ENCODE results near the gene MGMT.
"Not testable (repeated sequence)": the region's sequence is repeated elsewhere in the genome, so short reads cannot be mapped to it uniquely, and the experiment has no call there.

Gene MGMT

DNA sequence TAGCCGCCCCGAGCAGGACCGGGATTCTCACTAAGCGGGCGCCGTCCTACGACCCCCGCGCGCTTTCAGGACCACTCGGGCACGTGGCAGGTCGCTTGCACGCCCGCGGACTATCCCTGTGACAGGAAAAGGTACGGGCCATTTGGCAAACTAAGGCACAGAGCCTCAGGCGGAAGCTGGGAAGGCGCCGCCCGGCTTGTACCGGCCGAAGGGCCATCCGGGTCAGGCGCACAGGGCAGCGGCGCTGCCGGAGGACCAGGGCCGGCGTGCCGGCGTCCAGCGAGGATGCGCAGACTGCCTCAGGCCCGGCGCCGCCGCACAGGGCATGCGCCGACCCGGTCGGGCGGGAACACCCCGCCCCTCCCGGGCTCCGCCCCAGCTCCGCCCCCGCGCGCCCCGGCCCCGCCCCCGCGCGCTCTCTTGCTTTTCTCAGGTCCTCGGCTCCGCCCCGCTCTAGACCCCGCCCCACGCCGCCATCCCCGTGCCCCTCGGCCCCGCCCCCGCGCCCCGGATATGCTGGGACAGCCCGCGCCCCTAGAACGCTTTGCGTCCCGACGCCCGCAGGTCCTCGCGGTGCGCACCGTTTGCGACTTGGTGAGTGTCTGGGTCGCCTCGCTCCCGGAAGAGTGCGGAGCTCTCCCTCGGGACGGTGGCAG, at the start of gene MGMT:
Gene MGMT (plus strand): TSS at position 539 of the 656 bp plus-strand sequence.
- peak within 1 kb of the TSS; percentile 53 to 74 for H3K27ac ChIP-seq (ENCODE audit: low read depth in 2 of 2, low read length in 2 of 2)
- H3K4me1 ChIP-seq (ENCODE audit: control insufficient read depth in 2 of 2, insufficient read depth in 2 of 2, low read length in 2 of 2): peaks cover 9 to 16% of the 10 kb centered on the region in 2 donors
- H3K9ac ChIP-seq (ENCODE audit: low read depth in 1 of 2, low read length in 2 of 2): peak within 1 kb of the TSS; percentile 61 to 85
- H3K36me3 ChIP-seq (ENCODE audit: control insufficient read depth in 2 of 2, insufficient read depth in 2 of 2, low read length in 2 of 2): no peaks in the 10 kb centered on the region
- H3K9me3 ChIP-seq (ENCODE audit: control insufficient read depth in 2 of 2, low read length in 2 of 2): no peaks in the 10 kb centered on the region
- peak within 1 kb of the TSS; percentile 78 for H3K4me3 ChIP-seq (ENCODE audit: low read length in 2 of 2)
- H3K27me3 ChIP-seq (ENCODE audit: control insufficient read depth in 2 of 2, insufficient read depth in 2 of 2, low read length in 2 of 2): no peaks in the 10 kb centered on the region

DNA sequence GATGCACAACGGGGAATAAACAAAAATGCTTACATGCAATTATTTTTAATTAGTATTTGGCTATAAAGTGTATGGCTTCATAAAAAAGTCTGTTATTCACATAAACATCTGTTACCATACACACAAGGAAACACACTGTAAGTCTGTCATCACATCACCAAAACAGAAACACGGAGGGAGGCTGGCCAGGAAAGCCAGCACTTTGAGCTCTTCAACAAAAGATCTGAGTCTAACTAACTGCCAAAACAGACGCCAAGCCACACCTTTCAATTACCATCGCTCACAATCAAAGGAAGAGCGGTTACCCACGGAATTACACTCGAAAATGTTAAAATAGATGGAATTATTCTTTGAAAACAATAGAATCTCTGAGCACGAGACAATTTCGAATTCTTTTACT, 49.2 kb upstream of the MGMT start:
- H3K4me3 ChIP-seq (ENCODE audit: low read length in 2 of 2): no peak overlapping the region

DNA sequence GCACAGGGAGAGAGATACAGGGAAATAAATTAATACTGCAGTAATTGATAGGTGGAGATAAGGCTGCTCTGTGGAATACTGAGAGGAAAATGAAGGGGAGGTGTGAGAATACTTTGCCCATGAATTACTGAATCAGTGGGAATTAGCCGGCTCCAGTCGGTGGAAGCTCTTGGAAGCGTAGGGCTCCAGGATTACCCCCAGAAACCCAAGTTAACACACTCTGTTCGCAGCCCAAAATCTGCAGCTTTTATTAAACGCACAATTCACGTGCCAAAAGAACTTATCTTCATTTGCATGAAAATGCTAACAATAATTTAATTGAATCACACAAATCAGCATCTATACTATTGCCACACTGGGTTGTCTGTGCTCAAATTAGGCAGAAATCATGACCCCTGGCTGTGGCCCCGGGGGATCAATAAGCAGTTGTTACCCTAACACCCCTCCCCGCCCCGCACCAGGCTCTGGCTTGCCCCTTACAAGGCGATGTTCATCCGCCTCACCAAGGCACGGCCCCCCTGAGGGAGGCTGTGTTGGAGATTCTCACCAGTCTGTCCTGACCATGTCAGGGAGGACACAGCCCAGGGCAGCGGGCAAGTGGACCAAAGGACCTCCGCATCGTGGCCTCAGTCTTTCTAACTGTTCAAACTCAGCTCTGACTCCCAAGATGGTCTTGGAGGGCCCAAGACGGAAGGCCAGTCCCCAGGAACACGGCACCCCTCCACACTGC, 48.4 kb upstream of the MGMT start:
- H3K27ac ChIP-seq (ENCODE audit: low read depth in 2 of 2, low read length in 2 of 2): no peak overlapping the region
- no peaks in the 10 kb centered on the region for H3K9me3 ChIP-seq (ENCODE audit: control insufficient read depth in 2 of 2, low read length in 2 of 2)

More for the DNA sequence above, 49.2 kb upstream of the MGMT start:
- no peak overlapping the region for H3K27ac ChIP-seq (ENCODE audit: low read depth in 2 of 2, low read length in 2 of 2)
- no peaks in the 10 kb centered on the region for H3K9me3 ChIP-seq (ENCODE audit: control insufficient read depth in 2 of 2, low read length in 2 of 2)
- no peaks in the 10 kb centered on the region for H3K4me1 ChIP-seq (ENCODE audit: control insufficient read depth in 2 of 2, insufficient read depth in 2 of 2, low read length in 2 of 2)
- no peak overlapping the region for H3K9ac ChIP-seq (ENCODE audit: low read depth in 1 of 2, low read length in 2 of 2)
- H3K36me3 ChIP-seq (ENCODE audit: control insufficient read depth in 2 of 2, insufficient read depth in 2 of 2, low read length in 2 of 2): no peaks in the 10 kb centered on the region
- H3K27me3 ChIP-seq (ENCODE audit: control insufficient read depth in 2 of 2, insufficient read depth in 2 of 2, low read length in 2 of 2): no peaks in the 10 kb centered on the region

DNA sequence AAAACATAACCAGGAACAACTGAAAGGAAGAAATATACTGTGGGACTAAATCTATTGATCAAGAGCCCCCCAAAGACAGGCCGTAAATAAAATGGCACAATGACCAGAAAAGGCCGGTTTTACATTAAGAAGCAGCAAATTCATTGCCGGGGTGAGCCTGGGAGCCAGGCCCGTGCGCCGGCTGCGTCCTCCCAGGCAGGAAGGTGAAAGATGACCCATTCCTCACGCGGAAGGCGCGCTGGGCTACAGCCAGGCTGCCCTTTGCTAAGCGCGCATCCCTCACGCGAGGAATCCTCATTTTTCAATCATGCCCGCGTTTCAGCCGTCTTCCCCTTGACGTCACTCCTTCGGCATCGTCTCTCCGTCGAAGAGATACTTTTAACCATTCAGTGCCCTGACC, 47.6 kb upstream of the MGMT start:
- no peaks in the 10 kb centered on the region for H3K9me3 ChIP-seq (ENCODE audit: control insufficient read depth in 2 of 2, low read length in 2 of 2)
- H3K4me1 ChIP-seq (ENCODE audit: control insufficient read depth in 2 of 2, insufficient read depth in 2 of 2, low read length in 2 of 2): no peaks in the 10 kb centered on the region
- H3K9ac ChIP-seq (ENCODE audit: low read depth in 1 of 2, low read length in 2 of 2): no peak overlapping the region
- no peak overlapping the region for H3K27ac ChIP-seq (ENCODE audit: low read depth in 2 of 2, low read length in 2 of 2)
- no peak overlapping the region for H3K4me3 ChIP-seq (ENCODE audit: low read length in 2 of 2)
- no peaks in the 10 kb centered on the region for H3K27me3 ChIP-seq (ENCODE audit: control insufficient read depth in 2 of 2, insufficient read depth in 2 of 2, low read length in 2 of 2)
- no peaks in the 10 kb centered on the region for H3K36me3 ChIP-seq (ENCODE audit: control insufficient read depth in 2 of 2, insufficient read depth in 2 of 2, low read length in 2 of 2)

More for the DNA sequence above, 48.4 kb upstream of the MGMT start:
- H3K36me3 ChIP-seq (ENCODE audit: control insufficient read depth in 2 of 2, insufficient read depth in 2 of 2, low read length in 2 of 2): no peaks in the 10 kb centered on the region
- H3K27me3 ChIP-seq (ENCODE audit: control insufficient read depth in 2 of 2, insufficient read depth in 2 of 2, low read length in 2 of 2): no peaks in the 10 kb centered on the region
- no peak overlapping the region for H3K4me3 ChIP-seq (ENCODE audit: low read length in 2 of 2)
- H3K4me1 ChIP-seq (ENCODE audit: control insufficient read depth in 2 of 2, insufficient read depth in 2 of 2, low read length in 2 of 2): no peaks in the 10 kb centered on the region
- H3K9ac ChIP-seq (ENCODE audit: low read depth in 1 of 2, low read length in 2 of 2): no peak overlapping the region

DNA sequence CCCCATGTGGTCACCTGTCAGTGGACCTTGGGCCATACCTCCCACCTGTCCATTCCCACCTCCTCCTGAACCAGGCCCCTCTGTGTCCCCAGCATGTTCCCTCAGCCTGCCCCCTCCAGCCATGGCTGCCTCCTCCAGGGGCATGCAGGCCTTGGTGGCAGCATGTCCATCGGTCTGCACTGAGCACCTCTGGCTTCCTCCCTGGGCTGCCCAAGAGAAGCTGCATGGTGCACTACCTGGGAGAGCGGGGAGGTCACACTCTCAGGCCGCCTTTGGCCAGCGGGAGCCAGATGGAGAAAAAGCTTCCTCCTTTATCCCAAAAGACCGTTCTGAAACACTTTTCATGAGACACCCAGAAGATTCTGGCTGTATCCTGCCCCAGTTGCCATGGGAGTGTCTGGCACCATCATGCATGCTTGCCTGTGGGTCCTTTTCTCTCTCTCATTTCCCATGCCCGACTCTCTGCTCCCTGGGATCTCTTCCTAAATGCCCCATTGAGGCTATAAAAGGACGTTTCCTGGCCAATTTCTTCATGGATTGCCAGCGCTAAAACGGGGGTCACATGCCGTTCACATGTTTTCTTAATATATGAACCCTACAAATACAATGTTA, 45.5 kb upstream of the MGMT start:
- H3K9ac ChIP-seq (ENCODE audit: low read depth in 1 of 2, low read length in 2 of 2): no peak overlapping the region
- H3K36me3 ChIP-seq (ENCODE audit: control insufficient read depth in 2 of 2, insufficient read depth in 2 of 2, low read length in 2 of 2): no peaks in the 10 kb centered on the region
- H3K4me1 ChIP-seq (ENCODE audit: control insufficient read depth in 2 of 2, insufficient read depth in 2 of 2, low read length in 2 of 2): no peaks in the 10 kb centered on the region
- no peaks in the 10 kb centered on the region for H3K9me3 ChIP-seq (ENCODE audit: control insufficient read depth in 2 of 2, low read length in 2 of 2)
- H3K27me3 ChIP-seq (ENCODE audit: control insufficient read depth in 2 of 2, insufficient read depth in 2 of 2, low read length in 2 of 2): no peaks in the 10 kb centered on the region
- no peak overlapping the region for H3K4me3 ChIP-seq (ENCODE audit: low read length in 2 of 2)
- H3K27ac ChIP-seq (ENCODE audit: low read depth in 2 of 2, low read length in 2 of 2): no peak overlapping the region

DNA sequence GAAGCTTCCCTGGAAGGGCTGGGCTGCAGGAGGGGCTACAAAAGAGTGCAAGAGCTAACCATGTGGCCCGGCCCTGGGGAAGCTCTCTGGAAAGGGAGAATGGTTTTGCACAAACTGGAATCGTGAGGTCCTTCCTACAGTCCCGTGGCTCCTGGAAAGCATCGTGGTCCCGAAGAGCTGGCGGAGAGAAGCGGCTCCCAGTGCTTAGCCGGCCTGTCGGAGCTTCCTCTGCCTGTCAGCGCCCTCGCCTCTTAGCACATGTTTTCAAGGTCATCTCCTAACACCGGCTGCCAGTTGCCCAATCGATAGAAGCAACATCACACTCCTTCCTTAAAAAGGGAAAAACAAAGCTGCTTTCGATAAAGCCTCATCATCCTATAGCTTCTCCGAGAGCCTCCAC, 42.1 kb upstream of the MGMT start:
- H3K27ac ChIP-seq (ENCODE audit: low read depth in 2 of 2, low read length in 2 of 2): no peak overlapping the region
- H3K4me1 ChIP-seq (ENCODE audit: control insufficient read depth in 2 of 2, insufficient read depth in 2 of 2, low read length in 2 of 2): no peaks in the 10 kb centered on the region
- no peak overlapping the region for H3K4me3 ChIP-seq (ENCODE audit: low read length in 2 of 2)
- no peaks in the 10 kb centered on the region for H3K9me3 ChIP-seq (ENCODE audit: control insufficient read depth in 2 of 2, low read length in 2 of 2)
- H3K9ac ChIP-seq (ENCODE audit: low read depth in 1 of 2, low read length in 2 of 2): no peak overlapping the region
- no peaks in the 10 kb centered on the region for H3K27me3 ChIP-seq (ENCODE audit: control insufficient read depth in 2 of 2, insufficient read depth in 2 of 2, low read length in 2 of 2)
- no peaks in the 10 kb centered on the region for H3K36me3 ChIP-seq (ENCODE audit: control insufficient read depth in 2 of 2, insufficient read depth in 2 of 2, low read length in 2 of 2)

DNA sequence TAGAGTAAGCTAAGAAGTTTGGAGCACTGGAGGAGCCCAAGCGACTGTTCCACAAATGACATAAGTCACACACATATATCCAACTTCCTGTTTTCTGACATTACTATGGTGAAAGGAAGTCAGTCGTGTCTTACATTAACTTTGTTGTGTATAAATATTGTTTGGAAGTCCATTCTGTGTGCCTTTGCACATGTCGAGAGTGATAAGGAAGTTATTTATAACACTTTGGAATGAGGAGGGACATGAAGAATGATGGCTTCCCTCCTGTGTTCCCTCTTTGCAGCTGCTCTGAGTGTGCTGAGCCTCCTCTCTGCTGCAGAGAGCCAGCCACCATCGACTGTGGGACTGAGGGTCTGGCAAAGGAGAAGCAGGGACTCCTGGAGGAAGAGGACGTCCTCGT, 40.4 kb upstream of the MGMT start:
- Histone ChIP-seq H3K27ac (ENCODE audit: low read depth in 2 of 2, low read length in 2 of 2) (no peak overlapping the region), H3K4me3 (ENCODE audit: low read length in 2 of 2) (no peak overlapping the region), H3K27me3 (ENCODE audit: control insufficient read depth in 2 of 2, insufficient read depth in 2 of 2, low read length in 2 of 2) (no peaks in the 10 kb centered on the region), H3K36me3 (ENCODE audit: control insufficient read depth in 2 of 2, insufficient read depth in 2 of 2, low read length in 2 of 2) (no peaks in the 10 kb centered on the region), H3K9ac (ENCODE audit: low read depth in 1 of 2, low read length in 2 of 2) (no peak overlapping the region), H3K4me1 (ENCODE audit: control insufficient read depth in 2 of 2, insufficient read depth in 2 of 2, low read length in 2 of 2) (no peaks in the 10 kb centered on the region), H3K9me3 (ENCODE audit: control insufficient read depth in 2 of 2, low read length in 2 of 2) (no peaks in the 10 kb centered on the region)

DNA sequence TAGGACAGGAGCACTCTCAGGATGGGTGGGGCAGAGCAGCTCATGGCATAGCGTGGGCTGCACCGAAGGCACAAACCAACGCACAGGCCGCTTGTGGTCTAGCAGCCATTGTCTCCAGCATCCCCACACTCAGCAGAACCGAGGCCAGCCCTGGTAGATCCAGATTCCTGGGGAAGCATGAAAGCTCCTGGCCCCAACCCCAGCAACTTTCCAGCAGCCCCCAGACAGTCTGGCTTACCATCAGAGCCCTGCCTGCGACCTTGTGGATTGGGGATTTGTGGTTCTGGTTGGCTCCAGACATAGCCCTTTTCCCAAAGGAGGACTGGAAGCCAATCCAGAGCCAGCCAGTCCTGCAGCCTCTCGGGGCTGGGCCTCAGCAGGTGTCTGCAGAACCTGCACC, 33.8 kb upstream of the MGMT start:
- no peak overlapping the region for H3K27ac ChIP-seq (ENCODE audit: low read depth in 2 of 2, low read length in 2 of 2)
- no peak overlapping the region for H3K9ac ChIP-seq (ENCODE audit: low read depth in 1 of 2, low read length in 2 of 2)
- H3K9me3 ChIP-seq (ENCODE audit: control insufficient read depth in 2 of 2, low read length in 2 of 2): no peaks in the 10 kb centered on the region
- no peaks in the 10 kb centered on the region for H3K36me3 ChIP-seq (ENCODE audit: control insufficient read depth in 2 of 2, insufficient read depth in 2 of 2, low read length in 2 of 2)
- H3K4me1 ChIP-seq (ENCODE audit: control insufficient read depth in 2 of 2, insufficient read depth in 2 of 2, low read length in 2 of 2): no peaks in the 10 kb centered on the region
- H3K27me3 ChIP-seq (ENCODE audit: control insufficient read depth in 2 of 2, insufficient read depth in 2 of 2, low read length in 2 of 2): no peaks in the 10 kb centered on the region
- no peak overlapping the region for H3K4me3 ChIP-seq (ENCODE audit: low read length in 2 of 2)

DNA sequence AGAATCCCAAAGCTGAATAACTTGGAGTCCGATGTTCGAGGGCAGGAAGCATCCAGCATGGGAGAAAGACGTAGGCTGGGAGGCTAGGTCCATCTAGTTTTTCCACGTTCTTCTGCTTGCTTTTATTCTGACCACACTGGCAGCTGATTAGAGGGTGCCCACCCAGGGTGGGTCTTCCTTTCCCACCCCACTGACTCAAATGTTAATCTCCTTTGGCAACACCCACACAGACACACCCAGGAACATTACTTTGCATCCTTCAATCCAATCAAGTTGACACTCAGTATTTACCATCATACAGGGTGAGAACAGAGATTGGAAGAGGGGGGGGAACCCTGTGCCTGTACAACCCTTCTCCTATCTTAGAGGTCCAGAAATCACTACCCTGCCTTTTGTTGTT, 31.3 kb upstream of the MGMT start:
- H3K36me3 ChIP-seq (ENCODE audit: control insufficient read depth in 2 of 2, insufficient read depth in 2 of 2, low read length in 2 of 2); H3K27ac ChIP-seq (ENCODE audit: low read depth in 2 of 2, low read length in 2 of 2); H3K4me3 ChIP-seq (ENCODE audit: low read length in 2 of 2); H3K4me1 ChIP-seq (ENCODE audit: control insufficient read depth in 2 of 2, insufficient read depth in 2 of 2, low read length in 2 of 2); H3K9ac ChIP-seq (ENCODE audit: low read depth in 1 of 2, low read length in 2 of 2); H3K9me3 ChIP-seq (ENCODE audit: control insufficient read depth in 2 of 2, low read length in 2 of 2); H3K27me3 ChIP-seq (ENCODE audit: control insufficient read depth in 2 of 2, insufficient read depth in 2 of 2, low read length in 2 of 2): not testable (repeated sequence)

DNA sequence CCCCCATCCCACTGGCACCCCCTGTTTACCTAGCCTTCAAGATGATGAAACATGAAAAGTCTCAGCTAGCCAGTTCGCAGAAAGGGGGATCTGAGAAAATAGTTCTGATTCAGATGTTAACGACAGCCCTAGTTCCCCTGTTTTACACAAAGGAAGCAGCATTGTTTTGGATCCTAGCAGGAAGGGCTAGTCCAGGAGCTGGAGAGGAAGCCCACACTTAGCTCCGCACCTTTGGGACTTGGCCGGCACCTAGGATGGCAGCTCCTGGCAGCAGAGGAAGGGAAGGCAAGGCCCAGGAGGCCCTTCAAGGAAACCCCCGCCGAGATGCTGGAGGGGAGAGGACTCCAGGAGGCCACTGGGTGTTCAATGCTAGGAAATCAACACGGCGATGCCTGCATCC, 29.0 kb upstream of the MGMT start:
- Histone ChIP-seq H3K4me3 (ENCODE audit: low read length in 2 of 2) (no peak overlapping the region), H3K9me3 (ENCODE audit: control insufficient read depth in 2 of 2, low read length in 2 of 2) (no peaks in the 10 kb centered on the region), H3K27me3 (ENCODE audit: control insufficient read depth in 2 of 2, insufficient read depth in 2 of 2, low read length in 2 of 2) (no peaks in the 10 kb centered on the region), H3K36me3 (ENCODE audit: control insufficient read depth in 2 of 2, insufficient read depth in 2 of 2, low read length in 2 of 2) (no peaks in the 10 kb centered on the region), H3K4me1 (ENCODE audit: control insufficient read depth in 2 of 2, insufficient read depth in 2 of 2, low read length in 2 of 2) (no peaks in the 10 kb centered on the region), H3K9ac (ENCODE audit: low read depth in 1 of 2, low read length in 2 of 2) (no peak overlapping the region), H3K27ac (ENCODE audit: low read depth in 2 of 2, low read length in 2 of 2) (no peak overlapping the region)

Data from mucosa of rectum (tissue), 2 donors.